WI38 (cell line): Measurements from ENCODE around the gene DHX15.

Source experiments
- H3K4me3 ChIP-seq: 2 replicates; pipeline ENCODE4 v1.5.1; 2011; ENCODE audit warnings: low read depth, mild to moderate bottlenecking, control low read depth, low read length
- TF ChIP-seq, protein P1 (sequence below): IDR thresholded peaks from 2 replicates; pipeline ENCODE4 v1.5.1; 2012; ENCODE audit warnings: low read depth, mild to moderate bottlenecking, control low read depth, low read length

DHX15 gene

GRCh38 chr4:24519649-24520048 is 64.7 kb downstream of the DHX15 start:
- H3K4me3 ChIP-seq = no peak overlapping the region
- TF ChIP-seq, protein P1, sequence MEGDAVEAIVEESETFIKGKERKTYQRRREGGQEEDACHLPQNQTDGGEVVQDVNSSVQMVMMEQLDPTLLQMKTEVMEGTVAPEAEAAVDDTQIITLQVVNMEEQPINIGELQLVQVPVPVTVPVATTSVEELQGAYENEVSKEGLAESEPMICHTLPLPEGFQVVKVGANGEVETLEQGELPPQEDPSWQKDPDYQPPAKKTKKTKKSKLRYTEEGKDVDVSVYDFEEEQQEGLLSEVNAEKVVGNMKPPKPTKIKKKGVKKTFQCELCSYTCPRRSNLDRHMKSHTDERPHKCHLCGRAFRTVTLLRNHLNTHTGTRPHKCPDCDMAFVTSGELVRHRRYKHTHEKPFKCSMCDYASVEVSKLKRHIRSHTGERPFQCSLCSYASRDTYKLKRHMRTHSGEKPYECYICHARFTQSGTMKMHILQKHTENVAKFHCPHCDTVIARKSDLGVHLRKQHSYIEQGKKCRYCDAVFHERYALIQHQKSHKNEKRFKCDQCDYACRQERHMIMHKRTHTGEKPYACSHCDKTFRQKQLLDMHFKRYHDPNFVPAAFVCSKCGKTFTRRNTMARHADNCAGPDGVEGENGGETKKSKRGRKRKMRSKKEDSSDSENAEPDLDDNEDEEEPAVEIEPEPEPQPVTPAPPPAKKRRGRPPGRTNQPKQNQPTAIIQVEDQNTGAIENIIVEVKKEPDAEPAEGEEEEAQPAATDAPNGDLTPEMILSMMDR = no peak

- TF ChIP-seq, protein P1 = no peak
Observed at GRCh38 chr4:24517676-24518075, 66.7 kb downstream of the DHX15 start.

DNA sequence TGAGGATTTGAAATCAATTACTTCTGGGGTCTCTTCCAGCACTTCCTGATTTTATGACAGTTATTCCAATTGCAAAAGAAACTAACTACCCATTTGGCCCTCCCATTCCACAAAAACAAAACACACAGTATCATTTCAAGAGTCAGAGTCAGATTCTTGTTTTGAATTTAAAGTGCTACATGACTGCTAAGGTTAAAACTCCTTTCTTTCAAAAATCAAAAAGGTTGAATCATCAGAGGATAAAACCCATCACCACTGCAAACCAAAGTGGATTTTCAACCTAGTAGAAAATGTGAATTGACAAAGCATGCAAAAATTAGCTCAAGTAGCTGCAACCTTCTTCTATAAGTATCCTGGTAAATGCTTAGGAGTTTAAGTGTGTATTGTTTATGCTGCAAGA is 67.4 kb downstream of the DHX15 start:
- TF ChIP-seq, protein P1 = no peak
- no peak overlapping the region for H3K4me3 ChIP-seq

More at GRCh38 chr4:24517676-24518075, 66.7 kb downstream of the DHX15 start:
- no peak overlapping the region for H3K4me3 ChIP-seq

DNA sequence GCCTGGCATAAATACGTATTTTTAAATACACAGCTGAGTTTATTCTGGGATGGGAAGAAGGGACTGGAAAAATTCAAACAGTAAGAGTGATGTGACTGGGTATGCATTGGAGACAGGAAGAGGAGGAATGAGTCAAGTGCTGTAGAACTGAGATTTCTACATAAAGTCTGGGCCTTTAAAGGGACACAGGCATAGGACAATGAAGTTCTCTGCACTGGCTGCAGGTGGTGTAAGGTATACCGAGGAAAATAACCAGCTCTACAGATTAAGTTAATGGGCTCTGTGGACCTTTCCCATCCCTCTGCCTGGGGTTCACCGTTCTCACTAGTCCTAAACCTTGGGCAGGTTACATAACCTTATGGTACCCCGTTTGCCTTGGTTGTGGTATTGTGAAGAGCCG is 68.7 kb downstream of the DHX15 start:
- no peak overlapping the region for H3K4me3 ChIP-seq
- TF ChIP-seq, protein P1 = no peak

DNA sequence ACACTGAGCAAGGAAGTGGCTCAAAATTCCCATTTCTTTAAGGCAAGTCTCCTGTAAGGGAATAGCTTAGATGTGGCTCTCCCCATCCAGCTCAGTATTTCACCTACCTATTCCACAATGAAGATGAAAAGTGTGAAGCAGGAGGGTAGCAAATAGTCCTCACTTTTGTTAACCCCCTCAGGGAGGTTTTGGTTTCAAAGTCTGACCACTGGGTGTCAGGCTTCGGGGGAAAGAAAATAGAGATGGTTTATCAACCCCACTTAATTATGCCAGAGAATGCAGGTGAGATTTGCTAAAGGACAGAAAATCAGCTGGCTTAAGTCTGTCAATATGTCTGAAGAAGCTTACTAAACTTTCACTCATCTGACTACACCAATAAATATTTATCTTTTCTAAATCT is 69.5 kb downstream of the DHX15 start:
- TF ChIP-seq, protein P1 = no peak
- no peak overlapping the region for H3K4me3 ChIP-seq

DNA sequence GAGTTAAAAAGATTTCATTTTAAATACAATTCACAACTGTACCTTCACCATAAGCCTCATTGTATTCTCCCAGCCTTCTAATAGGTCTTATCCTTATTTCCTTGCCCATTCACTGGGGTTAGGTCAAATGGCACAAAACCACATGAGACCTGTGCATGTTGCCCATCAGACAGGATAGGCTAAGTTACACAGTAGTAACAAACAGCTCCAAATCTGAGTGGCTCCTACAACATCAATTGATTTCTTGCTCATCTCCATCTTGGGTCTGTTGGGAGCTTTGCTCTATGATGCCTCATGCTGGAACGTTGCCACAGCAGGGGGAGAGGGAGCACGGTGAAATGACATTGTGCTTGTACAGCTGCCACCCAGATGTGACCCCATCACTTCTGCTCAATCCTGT is 70.6 kb downstream of the DHX15 start:
- no peak overlapping the region for H3K4me3 ChIP-seq
- TF ChIP-seq, protein P1 = no peak

DNA sequence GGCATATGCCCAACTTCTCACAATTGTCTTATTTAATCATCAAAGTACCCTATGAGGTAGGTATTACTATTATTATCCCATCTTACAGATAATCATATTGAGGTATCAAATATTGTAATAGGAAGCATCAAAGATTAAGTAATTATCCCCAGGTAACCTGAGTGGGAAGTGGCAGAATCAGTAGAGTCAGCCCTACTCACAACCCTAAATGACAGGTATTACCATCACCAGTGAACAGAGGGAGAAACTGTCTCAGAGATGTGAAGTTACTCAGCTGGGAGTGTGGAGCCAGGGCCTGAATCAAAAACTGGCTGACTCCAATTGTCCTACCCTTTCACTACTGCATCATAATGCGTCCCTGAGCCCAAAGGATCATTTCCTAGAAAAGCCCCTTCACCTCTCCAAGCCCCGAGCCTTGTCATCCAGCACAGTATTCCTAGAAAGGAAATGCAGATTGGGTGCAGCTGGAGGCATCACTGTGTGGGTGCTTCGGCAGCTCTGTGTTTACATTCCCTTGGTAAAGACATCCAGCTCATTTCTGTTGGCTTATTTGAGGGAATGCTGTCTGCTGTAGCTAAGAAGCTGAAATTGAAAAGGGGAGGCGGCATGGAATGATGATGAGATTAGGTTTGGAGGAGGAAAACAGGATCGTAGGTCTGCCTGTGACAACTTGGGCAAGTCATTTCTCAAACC is 72.8 kb downstream of the DHX15 start:
- TF ChIP-seq, protein P1 = no peak

More for the DNA sequence above, 72.8 kb downstream of the DHX15 start:
- no peak overlapping the region for H3K4me3 ChIP-seq
